OCI-LY1 (cell line): ENCODE measurements around the gene PBX3.

Source experiments
- H2AFZ ChIP-seq: fragments of 200-600 bp; sonication (generic), shearing (Covaris generic); 2 replicates; pipeline ENCODE4 v1.6.0; 2014; ENCODE audit warnings: antibody characterized with exemption, mild to moderate bottlenecking, low read length
- H3F3A ChIP-seq: fragments of 200-600 bp; sonication (generic), shearing (Covaris generic); 2 replicates; pipeline ENCODE4 v1.6.0; 2014; ENCODE audit warnings: mild to moderate bottlenecking, antibody characterized with exemption, low read length, moderate library complexity; ENCODE audit not compliant: insufficient read depth
- H3K27ac ChIP-seq: fragments of 200-600 bp; sonication (generic); 2 replicates; pipeline ENCODE4 v1.5.1; 2014; ENCODE audit warnings: low read length, mixed run types, mild to moderate bottlenecking, low read depth; ENCODE audit not compliant: poor library complexity, severe bottlenecking
- H3K27me3 ChIP-seq: fragments of 200-600 bp; sonication (generic); 2 replicates; pipeline ENCODE4 v1.6.0; 2014; ENCODE audit warnings: antibody characterized with exemption, mild to moderate bottlenecking, low read length, moderate library complexity; ENCODE audit not compliant: insufficient read depth
- H3K36me3 ChIP-seq: fragments of 200-600 bp; sonication (generic); 2 replicates; pipeline ENCODE4 v1.6.1; 2014; ENCODE audit warnings: mild to moderate bottlenecking, antibody characterized with exemption, low read length, moderate library complexity, mixed read lengths; ENCODE audit not compliant: insufficient read depth
- H3K4me1 ChIP-seq: fragments of 200-600 bp; sonication (generic); 2 replicates; pipeline ENCODE4 v1.5.1; 2014; ENCODE audit warnings: mild to moderate bottlenecking, low read length, moderate library complexity; ENCODE audit not compliant: insufficient read depth, severe bottlenecking
- H3K4me2 ChIP-seq: fragments of 200-600 bp; sonication (generic), shearing (Covaris generic); 2 replicates; pipeline ENCODE4 v1.6.1; 2014; ENCODE audit warnings: low read length
- H3K4me3 ChIP-seq: fragments of 200-600 bp; sonication (generic); 2 replicates; pipeline ENCODE4 v1.5.1; 2014; ENCODE audit warnings: low read length, low read depth, mild to moderate bottlenecking, mixed read lengths; ENCODE audit not compliant: poor library complexity, severe bottlenecking
- H3K79me2 ChIP-seq: fragments of 200-600 bp; shearing (Covaris generic); 2 replicates; pipeline ENCODE4 v1.6.1; 2016; ENCODE audit warnings: mixed run types, low read length, mixed read lengths; ENCODE audit not compliant: insufficient read depth
- H3K9ac ChIP-seq: fragments of 200-600 bp; sonication (generic), shearing (Covaris generic); 2 replicates; pipeline ENCODE4 v1.6.1; 2014; ENCODE audit warnings: mild to moderate bottlenecking, low read length, mixed read lengths
- H3K9me2 ChIP-seq: fragments of 200-600 bp; sonication (generic), shearing (Covaris generic); 2 replicates; pipeline ENCODE4 v1.6.1; 2014; ENCODE audit warnings: low read depth, mild to moderate bottlenecking, low read length, mixed read lengths
- H3K9me3 ChIP-seq: fragments of 200-600 bp; shearing (Covaris generic); 2 replicates; pipeline ENCODE4 v1.6.1; 2014; ENCODE audit warnings: low read length, mixed read lengths
- H4K20me1 ChIP-seq: fragments of 200-600 bp; sonication (generic), shearing (Covaris generic); 2 replicates; pipeline ENCODE4 v1.6.0; 2016; ENCODE audit warnings: mild to moderate bottlenecking, low read length; ENCODE audit not compliant: insufficient read depth
- EZH2 ChIP-seq: fragments of 200-600 bp; sonication (generic), shearing (Covaris generic); IDR thresholded peaks from 2 replicates; pipeline ENCODE4 v1.8.0; 2017; ENCODE audit warnings: borderline replicate concordance, mixed run types, mild to moderate bottlenecking, antibody characterized with exemption, low read length, moderate library complexity, mixed read lengths
- TF ChIP-seq, protein P1 (sequence below): fragments of 200-600 bp; sonication (generic), shearing (Covaris generic); IDR thresholded peaks from 2 replicates; pipeline ENCODE4 v1.5.1; 2017; ENCODE audit warnings: mild to moderate bottlenecking, antibody characterized with exemption, low read length, moderate library complexity, mixed read lengths

The PBX3 gene

DNA sequence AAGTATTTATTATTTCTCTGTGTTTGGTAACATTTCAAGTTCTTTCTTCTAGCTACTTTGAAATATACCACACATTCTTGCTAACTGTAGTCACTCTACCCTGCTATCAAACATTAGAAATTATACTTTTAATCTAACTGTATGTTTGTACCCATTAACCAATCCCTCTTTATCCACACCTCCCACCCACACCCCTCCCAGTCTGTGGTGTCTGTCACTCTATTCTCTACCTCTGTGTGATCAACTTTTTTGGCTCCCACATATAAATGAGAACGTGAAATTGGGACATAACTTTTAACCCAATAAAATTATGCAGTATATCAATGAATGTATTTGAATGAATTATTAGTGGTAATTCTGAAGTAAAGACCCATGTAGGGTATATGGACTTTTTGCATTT lies 79.7 kb downstream of the PBX3 start:
- Histone ChIP-seq H3K27ac (no peak overlapping the region), H3K4me1 (peaks cover 51% of the 10 kb centered on the region), H3K36me3 (no peaks in the 10 kb centered on the region), H3K9ac (no peak overlapping the region), H3K9me2 (no peaks in the 10 kb centered on the region), H3K79me2 (peaks cover 19% of the 10 kb centered on the region), H3K27me3 (no peaks in the 10 kb centered on the region), H2AFZ (no peak overlapping the region), H3F3A (peaks cover 3% of the 10 kb centered on the region; the same call in 1 of the 2 replicates), H3K4me3 (no peak overlapping the region), H3K9me3 (no peaks in the 10 kb centered on the region), H3K4me2 (no peak overlapping the region), H4K20me1 (no peaks in the 10 kb centered on the region)
- TF ChIP-seq EZH2, result no peak
- TF ChIP-seq, protein P1, sequence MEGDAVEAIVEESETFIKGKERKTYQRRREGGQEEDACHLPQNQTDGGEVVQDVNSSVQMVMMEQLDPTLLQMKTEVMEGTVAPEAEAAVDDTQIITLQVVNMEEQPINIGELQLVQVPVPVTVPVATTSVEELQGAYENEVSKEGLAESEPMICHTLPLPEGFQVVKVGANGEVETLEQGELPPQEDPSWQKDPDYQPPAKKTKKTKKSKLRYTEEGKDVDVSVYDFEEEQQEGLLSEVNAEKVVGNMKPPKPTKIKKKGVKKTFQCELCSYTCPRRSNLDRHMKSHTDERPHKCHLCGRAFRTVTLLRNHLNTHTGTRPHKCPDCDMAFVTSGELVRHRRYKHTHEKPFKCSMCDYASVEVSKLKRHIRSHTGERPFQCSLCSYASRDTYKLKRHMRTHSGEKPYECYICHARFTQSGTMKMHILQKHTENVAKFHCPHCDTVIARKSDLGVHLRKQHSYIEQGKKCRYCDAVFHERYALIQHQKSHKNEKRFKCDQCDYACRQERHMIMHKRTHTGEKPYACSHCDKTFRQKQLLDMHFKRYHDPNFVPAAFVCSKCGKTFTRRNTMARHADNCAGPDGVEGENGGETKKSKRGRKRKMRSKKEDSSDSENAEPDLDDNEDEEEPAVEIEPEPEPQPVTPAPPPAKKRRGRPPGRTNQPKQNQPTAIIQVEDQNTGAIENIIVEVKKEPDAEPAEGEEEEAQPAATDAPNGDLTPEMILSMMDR, result no peak

DNA sequence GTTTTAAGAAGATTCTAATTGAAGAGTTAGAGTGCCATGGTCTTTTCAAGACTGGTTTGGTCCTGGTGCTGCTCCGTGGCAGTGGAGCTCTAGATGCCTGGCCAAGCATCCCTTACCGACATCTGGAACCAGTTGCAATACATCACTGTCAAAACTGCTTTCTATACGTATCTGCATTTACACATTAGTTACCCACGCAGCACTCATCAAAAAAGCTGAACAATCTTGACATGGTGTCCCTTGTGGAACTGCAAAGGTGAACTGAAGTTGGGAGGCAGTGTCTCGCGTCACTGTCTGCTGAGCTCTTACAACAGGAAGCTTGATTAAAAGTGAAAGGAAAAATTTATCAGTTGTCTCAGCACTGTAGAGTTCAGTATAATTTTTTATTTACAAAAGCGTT lies 82.6 kb downstream of the PBX3 start:
- peak overlapping the region; percentile 60 for H3K4me3 ChIP-seq
- no peaks in the 10 kb centered on the region for H3K27me3 ChIP-seq
- H3K9ac ChIP-seq, result peak overlapping the region; percentile 57
- peaks cover 22% of the 10 kb centered on the region for H3K4me1 ChIP-seq
- TF ChIP-seq EZH2, result no peak
- H3K9me3 ChIP-seq, result no peaks in the 10 kb centered on the region
- H3K36me3 ChIP-seq, result no peaks in the 10 kb centered on the region
- no peaks in the 10 kb centered on the region for H4K20me1 ChIP-seq
- no peaks in the 10 kb centered on the region for H3K9me2 ChIP-seq
- H3K4me2 ChIP-seq, result peak overlapping the region; percentile 97
- H3K27ac ChIP-seq, result peak overlapping the region; percentile 60
- no peaks in the 10 kb centered on the region for H3K79me2 ChIP-seq
- peaks cover 3% of the 10 kb centered on the region; the same call in 1 of the 2 replicates for H3F3A ChIP-seq
- no peak overlapping the region for H2AFZ ChIP-seq

- Histone ChIP-seq H3K9ac (no peak overlapping the region), H3K4me3 (no peak overlapping the region), H3F3A (peaks cover 3% of the 10 kb centered on the region; the same call in 1 of the 2 replicates), H2AFZ (no peak overlapping the region), H3K27me3 (no peaks in the 10 kb centered on the region), H3K9me2 (no peaks in the 10 kb centered on the region), H4K20me1 (no peaks in the 10 kb centered on the region), H3K79me2 (no peaks in the 10 kb centered on the region), H3K36me3 (no peaks in the 10 kb centered on the region), H3K9me3 (no peaks in the 10 kb centered on the region), H3K4me1 (peaks cover 21% of the 10 kb centered on the region), H3K4me2 (no peak overlapping the region), H3K27ac (no peak overlapping the region)
- TF ChIP-seq, protein P1, result no peak
- TF ChIP-seq EZH2, result no peak
Observed at GRCh38 chr9:125831054-125831453, 83.9 kb downstream of the PBX3 start.

GRCh38 chr9:125831616-125832015 lies 84.4 kb downstream of the PBX3 start:
- Histone ChIP-seq H3K4me3 (no peak overlapping the region), H4K20me1 (no peaks in the 10 kb centered on the region), H3K9me2 (no peaks in the 10 kb centered on the region), H3K4me2 (no peak overlapping the region), H3K79me2 (no peaks in the 10 kb centered on the region), H3K9ac (no peak overlapping the region), H3K4me1 (peaks cover 21% of the 10 kb centered on the region), H2AFZ (no peak overlapping the region), H3K9me3 (no peaks in the 10 kb centered on the region), H3F3A (peaks cover 3% of the 10 kb centered on the region; the same call in 1 of the 2 replicates), H3K27ac (no peak overlapping the region), H3K36me3 (no peaks in the 10 kb centered on the region), H3K27me3 (no peaks in the 10 kb centered on the region)
- TF ChIP-seq EZH2, result no peak
- TF ChIP-seq, protein P1, result no peak
